SK-N-SH (cell line): ENCODE measurements around the gene HAGHL. TPM values are rescaled to one million over a fixed set of nuclear protein-coding genes. Genes with fewer than 3 reads are reported as not detected.

ENCODE experiments used
- CTCF ChIA-PET: fragments of 300-600, 350-600 bp; formaldehyde crosslinking; extraction: SDS; loops from one replicate; lab custom pipeline; 2021; lab: Yijun Ruan, JAX
- POLR2A ChIA-PET: fragments of 350-600 bp; sonication (Branson Sonifier 250); formaldehyde crosslinking; extraction: SDS; loops from one replicate; lab custom pipeline; 2020; ENCODE audit warnings: antibody characterized with exemption, inconsistent platforms; lab: Yijun Ruan, JAX
- DNase-seq: peaks from one replicate; pipeline ENCODE4 v3.0.0; 2012
- H2AFZ ChIP-seq: fragments of 200-600 bp; sonication (generic); 2 replicates; pipeline ENCODE4 v1.8.1; 2016; ENCODE audit warnings: antibody characterized with exemption, mild to moderate bottlenecking, low read depth
- H3F3A ChIP-seq: fragments of 200-600 bp; sonication (generic); replicated peaks from 2 replicates; pipeline ENCODE3; 2016; ENCODE audit warnings: antibody characterized with exemption, mild to moderate bottlenecking; ENCODE audit not compliant: insufficient read depth
- H3K27ac ChIP-seq, 2 experiments: fragments of 200-500 bp in 1 of 2; fragments of 200-600 bp in 1 of 2; sonication (Bioruptor generic) in 1 of 2; sonication (generic), shearing (Covaris generic) in 1 of 2; 2 replicates each; pipeline versions ENCODE4 v1.5.1 to v1.6.1; 2014 to 2016; ENCODE audit warnings: low read depth in 2 of 2, inconsistent platforms in 1 of 2, low read length in 1 of 2, mild to moderate bottlenecking in 1 of 2, mixed read lengths in 1 of 2
- H3K27me3 ChIP-seq: fragments of 200-600 bp; sonication (generic), shearing (Covaris generic); 2 replicates; pipeline ENCODE4 v1.6.1; 2016; ENCODE audit warnings: mixed run types; ENCODE audit not compliant: insufficient read depth
- H3K36me3 ChIP-seq, 2 experiments: fragments of 200-500 bp in 1 of 2; fragments of 200-600 bp in 1 of 2; sonication (Bioruptor generic) in 1 of 2; sonication (generic) in 1 of 2; replicated peaks in 1 of 2; 2 replicates each; pipeline versions ENCODE3 to v1.5.1; 2014 to 2016; ENCODE audit warnings: low read length in 1 of 2, mild to moderate bottlenecking in 1 of 2; ENCODE audit not compliant: insufficient read depth in 2 of 2, control insufficient read depth in 1 of 2
- H3K4me1 ChIP-seq, 2 experiments: fragments of 200-500 bp in 1 of 2; fragments of 200-600 bp in 1 of 2; sonication (Bioruptor generic) in 1 of 2; sonication (generic), shearing (Covaris generic) in 1 of 2; 2 replicates each; pipeline versions ENCODE4 v1.5.1 to v1.6.1; 2014 to 2016; ENCODE audit warnings: low read depth in 1 of 2, low read length in 1 of 2, mixed run types in 1 of 2; ENCODE audit not compliant: insufficient read depth in 2 of 2, control insufficient read depth in 1 of 2
- H3K4me2 ChIP-seq: fragments of 200-600 bp; sonication (generic), shearing (Covaris generic); 2 replicates; pipeline ENCODE4 v1.6.1; 2017; ENCODE audit warnings: mixed run types
- H3K4me3 ChIP-seq, 2 experiments: fragments of 200-500 bp in 1 of 2; fragments of 200-600 bp in 1 of 2; sonication (Bioruptor generic) in 1 of 2; sonication (generic), shearing (Covaris generic) in 1 of 2; 2 replicates each; pipeline versions ENCODE4 v1.5.1 to v1.8.1; 2014 to 2016; ENCODE audit warnings: low read depth in 2 of 2, inconsistent platforms in 1 of 2, low read length in 1 of 2, mild to moderate bottlenecking in 1 of 2, mixed read lengths in 1 of 2, moderate library complexity in 1 of 2
- H3K79me2 ChIP-seq: fragments of 200-600 bp; sonication (generic); 2 replicates; pipeline ENCODE4 v1.8.1; 2017; ENCODE audit warnings: mild to moderate bottlenecking; ENCODE audit not compliant: insufficient read depth
- H3K9ac ChIP-seq: fragments of 200-600 bp; sonication (generic); 2 replicates; pipeline ENCODE4 v1.6.1; 2017; ENCODE audit warnings: mixed run types
- H3K9me2 ChIP-seq: fragments of 200-600 bp; sonication (generic); 2 replicates; pipeline ENCODE4 v1.6.1; 2017; ENCODE audit warnings: mixed run types
- H3K9me3 ChIP-seq: fragments of 200-600 bp; sonication (generic); 2 replicates; pipeline ENCODE4 v1.6.1; 2017; ENCODE audit warnings: mixed run types, mild to moderate bottlenecking, moderate library complexity
- H4K20me1 ChIP-seq: fragments of 200-600 bp; sonication (generic); 2 replicates; pipeline ENCODE4 v1.6.1; 2017; ENCODE audit warnings: mild to moderate bottlenecking, mixed run types; ENCODE audit not compliant: insufficient read depth
- FOSL2 ChIP-seq: IDR thresholded peaks from 2 replicates; pipeline ENCODE4 v1.4.0; 2012; ENCODE audit warnings: low read depth, mild to moderate bottlenecking, moderate library complexity, borderline replicate concordance
- FOXJ3 ChIP-seq: sonication (generic); formaldehyde crosslinking; IDR thresholded peaks from 2 replicates; pipeline ENCODE4 v1.5.1; 2020; ENCODE audit warnings: mild to moderate bottlenecking, missing genetic modification reagents
- GABPA ChIP-seq: IDR thresholded peaks from 2 replicates; pipeline ENCODE4 v1.4.0; 2012; ENCODE audit warnings: low read depth, mild to moderate bottlenecking
- GATA2 ChIP-seq: sonication (generic); formaldehyde crosslinking; IDR thresholded peaks from 2 replicates; pipeline ENCODE4 v1.5.0; 2020; ENCODE audit warnings: mild to moderate bottlenecking, missing genetic modification reagents
- MAX ChIP-seq: IDR thresholded peaks from 2 replicates; pipeline ENCODE4 v1.4.0; 2012; ENCODE audit warnings: low read depth
- MEF2A ChIP-seq: IDR thresholded peaks from 2 replicates; pipeline ENCODE4 v1.4.0; 2012; ENCODE audit warnings: low read depth, borderline replicate concordance
- MXI1 ChIP-seq: IDR thresholded peaks from 2 replicates; pipeline ENCODE4 v1.6.1; 2012; ENCODE audit warnings: mild to moderate bottlenecking, low read depth, low read length, improper control_type of control experiment
- POLR2AphosphoS5 ChIP-seq: IDR thresholded peaks from 2 replicates; pipeline ENCODE4 v1.6.1; 2012; ENCODE audit warnings: low read depth, low read length
- RCOR1 ChIP-seq: fragments of 150-350 bp; IDR thresholded peaks from 2 replicates; pipeline ENCODE4 v1.6.1; 2017; ENCODE audit warnings: antibody characterized with exemption, low read length
- RFX5 ChIP-seq: IDR thresholded peaks from 2 replicates; pipeline ENCODE4 v1.6.1; 2012; ENCODE audit warnings: mild to moderate bottlenecking, improper control_type of control experiment, low read length
- RXRA ChIP-seq: IDR thresholded peaks from 2 replicates; pipeline ENCODE4 v1.4.0; 2012; ENCODE audit warnings: low read depth, mild to moderate bottlenecking, borderline replicate concordance
- TAF1 ChIP-seq: IDR thresholded peaks from 2 replicates; pipeline ENCODE4 v1.6.1; 2012; ENCODE audit warnings: low read depth, mild to moderate bottlenecking, low read length, moderate library complexity, borderline replicate concordance
- TCF12 ChIP-seq: IDR thresholded peaks from 2 replicates; pipeline ENCODE4 v1.4.0; 2012
- TEAD4 ChIP-seq: IDR thresholded peaks from 2 replicates; pipeline ENCODE4 v1.4.0; 2012; ENCODE audit warnings: mild to moderate bottlenecking, borderline replicate concordance; ENCODE audit not compliant: insufficient read depth
- YY1 ChIP-seq: IDR thresholded peaks from 2 replicates; pipeline ENCODE4 v1.4.0; 2012; ENCODE audit warnings: low read depth, mild to moderate bottlenecking
- WGBS: methylation state at CpG from one replicate; pipeline ENCODE4 v1.1.6; 2017; ENCODE audit warnings: low lambda C conversion rate; 5-methylcytosine and 5-hydroxymethylcytosine counted together
- polyA plus RNA-seq, 3 experiments: library from polyadenylated mRNA; depleted of rRNA; stranded (reverse); fragments of >200 nt; gene quantifications; 2 replicates each; pipeline ENCODE4 v1.2.3, GENCODE V29; 2012
- TF ChIP-seq, protein P1 (sequence below): IDR thresholded peaks from 2 replicates; pipeline ENCODE4; 2012
- TF ChIP-seq, protein P2 (sequence below): IDR thresholded peaks from 2 replicates; pipeline ENCODE4 v1.6.1; 2012; ENCODE audit warnings: mild to moderate bottlenecking, low read depth, low read length, moderate library complexity
- TF ChIP-seq, protein P3 (sequence below): IDR thresholded peaks from 2 replicates; pipeline ENCODE4 v1.4.0; 2012; ENCODE audit warnings: low read depth, borderline replicate concordance

The HAGHL gene
- polyA plus RNA-seq, 1 of the 3 experiments (the other 2 are of a cell fraction), result 65.5 TPM

DNA sequence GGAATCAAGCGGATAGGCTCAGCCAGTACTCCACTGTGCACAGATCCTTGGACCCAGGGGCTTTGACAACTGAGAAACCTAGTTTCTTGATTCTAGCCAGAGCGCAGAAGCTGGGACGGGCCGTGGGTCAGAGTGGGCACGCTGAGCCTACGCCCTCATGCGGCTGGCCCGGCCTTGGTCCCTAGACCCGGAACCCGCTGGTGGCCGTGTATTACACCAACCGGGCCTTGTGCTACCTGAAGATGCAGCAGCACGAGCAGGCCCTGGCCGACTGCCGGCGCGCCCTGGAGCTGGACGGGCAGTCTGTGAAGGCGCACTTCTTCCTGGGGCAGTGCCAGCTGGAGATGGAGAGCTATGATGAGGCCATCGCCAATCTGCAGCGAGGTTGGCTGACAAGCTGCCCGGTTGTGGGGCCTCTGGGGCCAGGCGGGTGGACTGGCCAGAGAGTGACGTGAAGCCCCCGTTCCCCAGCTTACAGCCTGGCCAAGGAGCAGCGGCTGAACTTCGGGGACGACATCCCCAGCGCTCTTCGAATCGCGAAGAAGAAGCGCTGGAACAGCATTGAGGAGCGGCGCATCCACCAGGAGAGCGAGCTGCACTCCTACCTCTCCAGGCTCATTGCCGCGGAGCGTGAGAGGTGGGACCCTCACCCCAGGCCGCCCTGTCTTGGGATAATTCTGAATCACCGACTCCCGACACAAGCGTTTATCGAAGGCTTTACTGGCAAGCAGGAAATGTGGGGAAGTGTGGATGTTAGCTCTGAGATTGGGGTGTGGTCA is 45.8 kb upstream of the HAGHL start:
- peaks cover 13 to 30% of the 10 kb centered on the region in 2 experiments for H3K36me3 ChIP-seq
- peaks cover 8 to 56% of the 10 kb centered on the region in 2 experiments; a peak in 2 of 4 replicates for H3K4me1 ChIP-seq
- ChIA-PET CTCF (interaction anchor here (0.8 to 3.8 kb wide), 8 partner anchors 8 to 92 kb away, joined by 3 to 20 read pairs (median 7); partner anchors contain the start of genes ANTKMT, METRN, RHOT2 and WDR24), POLR2A (interaction anchor here (0.9 to 2.2 kb wide), 6 partner anchors 8 to 39 kb away, joined by 3 to 12 read pairs (median 4); partner anchors contain the start of genes RHOT2, WDR24 and WDR90)
- H2AFZ ChIP-seq, result no peak overlapping the region
- H3K27ac ChIP-seq, result peak overlapping the region; percentile 86 to 98; a peak in 3 of 4 replicates
- no peaks in the 10 kb centered on the region for H3K27me3 ChIP-seq
- H4K20me1 ChIP-seq, result peaks cover 23% of the 10 kb centered on the region
- DNase-seq, result no peak
- H3K9ac ChIP-seq, result peak overlapping the region; percentile 80
- H3K79me2 ChIP-seq, result peaks cover 37% of the 10 kb centered on the region
- TF ChIP-seq TCF12, result no peak
- peak; percentile 22 for TF ChIP-seq POLR2AphosphoS5
- no peak for TF ChIP-seq MAX
- TF ChIP-seq, protein P1, sequence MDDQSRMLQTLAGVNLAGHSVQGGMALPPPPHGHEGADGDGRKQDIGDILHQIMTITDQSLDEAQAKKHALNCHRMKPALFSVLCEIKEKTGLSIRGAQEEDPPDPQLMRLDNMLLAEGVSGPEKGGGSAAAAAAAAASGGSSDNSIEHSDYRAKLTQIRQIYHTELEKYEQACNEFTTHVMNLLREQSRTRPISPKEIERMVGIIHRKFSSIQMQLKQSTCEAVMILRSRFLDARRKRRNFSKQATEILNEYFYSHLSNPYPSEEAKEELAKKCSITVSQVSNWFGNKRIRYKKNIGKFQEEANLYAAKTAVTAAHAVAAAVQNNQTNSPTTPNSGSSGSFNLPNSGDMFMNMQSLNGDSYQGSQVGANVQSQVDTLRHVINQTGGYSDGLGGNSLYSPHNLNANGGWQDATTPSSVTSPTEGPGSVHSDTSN, result no peak
- peak overlapping the region; percentile 90 for H3K4me2 ChIP-seq
- no peaks in the 10 kb centered on the region for H3K9me3 ChIP-seq
- H3F3A ChIP-seq, result peaks cover 10% of the 10 kb centered on the region
- peak overlapping the region; percentile 78 to 96 for H3K4me3 ChIP-seq
- WGBS, result 42% methylated on average over 42 of the region's 44 CpGs
- H3K9me2 ChIP-seq, result no peaks in the 10 kb centered on the region

DNA sequence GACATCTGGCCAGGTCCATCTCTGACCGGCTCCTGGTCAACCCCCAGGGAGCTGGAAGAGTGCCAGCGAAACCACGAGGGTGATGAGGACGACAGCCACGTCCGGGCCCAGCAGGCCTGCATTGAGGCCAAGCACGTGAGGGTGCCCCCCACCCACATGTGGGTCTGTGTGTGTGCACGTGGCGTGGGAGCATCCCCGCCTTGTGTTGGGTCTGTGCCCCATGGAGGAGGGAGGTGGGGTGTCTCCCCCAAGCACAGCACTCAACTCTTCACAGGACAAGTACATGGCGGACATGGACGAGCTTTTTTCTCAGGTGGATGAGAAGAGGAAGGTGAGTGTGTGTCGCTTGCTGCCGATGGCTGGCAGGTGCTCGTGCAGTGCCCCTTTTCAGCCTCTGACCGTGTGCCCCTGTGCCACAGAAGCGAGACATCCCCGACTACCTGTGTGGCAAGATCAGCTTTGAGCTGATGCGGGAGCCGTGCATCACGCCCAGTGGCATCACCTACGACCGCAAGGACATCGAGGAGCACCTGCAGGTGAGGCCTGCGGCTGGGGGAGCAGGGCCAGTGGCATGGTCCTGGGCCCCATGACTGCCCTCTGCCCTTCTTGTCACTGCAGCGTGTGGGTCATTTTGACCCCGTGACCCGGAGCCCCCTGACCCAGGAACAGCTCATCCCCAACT is 45.0 kb upstream of the HAGHL start:
- Histone ChIP-seq H3K9ac (peak overlapping the region; percentile 80; the same call in 1 of the 2 replicates), H3F3A (peaks cover 10% of the 10 kb centered on the region), H3K27ac (no peak overlapping the region; a peak in 1 of 4 replicates), H3K79me2 (peaks cover 37% of the 10 kb centered on the region), H3K27me3 (no peaks in the 10 kb centered on the region), H3K4me2 (peak overlapping the region; percentile 90), H3K36me3 (peaks cover 13 to 35% of the 10 kb centered on the region in 2 experiments), H4K20me1 (peaks cover 23% of the 10 kb centered on the region), H3K9me3 (no peaks in the 10 kb centered on the region), H3K9me2 (no peaks in the 10 kb centered on the region), H3K4me3 (peak overlapping the region; percentile 78 to 96), H2AFZ (no peak overlapping the region), H3K4me1 (peaks cover 8 to 56% of the 10 kb centered on the region in 2 experiments; a peak in 2 of 4 replicates)
- ChIA-PET POLR2A (interaction anchor here (1.0 to 2.2 kb wide), 3 partner anchors 8 to 15 kb away, joined by 3 to 12 read pairs (median 4); partner anchors contain the start of genes RHOT2 and WDR24), CTCF (interaction anchor here (0.6 to 3.8 kb wide), 8 partner anchors 8 to 59 kb away, joined by 3 to 20 read pairs (median 7); partner anchors contain the start of genes CIAO3, METRN, RHOT2 and WDR24)
- DNase-seq, result no peak
- WGBS, result 53% methylated on average over 9 of the region's 28 CpGs
- TF ChIP-seq, protein P2, sequence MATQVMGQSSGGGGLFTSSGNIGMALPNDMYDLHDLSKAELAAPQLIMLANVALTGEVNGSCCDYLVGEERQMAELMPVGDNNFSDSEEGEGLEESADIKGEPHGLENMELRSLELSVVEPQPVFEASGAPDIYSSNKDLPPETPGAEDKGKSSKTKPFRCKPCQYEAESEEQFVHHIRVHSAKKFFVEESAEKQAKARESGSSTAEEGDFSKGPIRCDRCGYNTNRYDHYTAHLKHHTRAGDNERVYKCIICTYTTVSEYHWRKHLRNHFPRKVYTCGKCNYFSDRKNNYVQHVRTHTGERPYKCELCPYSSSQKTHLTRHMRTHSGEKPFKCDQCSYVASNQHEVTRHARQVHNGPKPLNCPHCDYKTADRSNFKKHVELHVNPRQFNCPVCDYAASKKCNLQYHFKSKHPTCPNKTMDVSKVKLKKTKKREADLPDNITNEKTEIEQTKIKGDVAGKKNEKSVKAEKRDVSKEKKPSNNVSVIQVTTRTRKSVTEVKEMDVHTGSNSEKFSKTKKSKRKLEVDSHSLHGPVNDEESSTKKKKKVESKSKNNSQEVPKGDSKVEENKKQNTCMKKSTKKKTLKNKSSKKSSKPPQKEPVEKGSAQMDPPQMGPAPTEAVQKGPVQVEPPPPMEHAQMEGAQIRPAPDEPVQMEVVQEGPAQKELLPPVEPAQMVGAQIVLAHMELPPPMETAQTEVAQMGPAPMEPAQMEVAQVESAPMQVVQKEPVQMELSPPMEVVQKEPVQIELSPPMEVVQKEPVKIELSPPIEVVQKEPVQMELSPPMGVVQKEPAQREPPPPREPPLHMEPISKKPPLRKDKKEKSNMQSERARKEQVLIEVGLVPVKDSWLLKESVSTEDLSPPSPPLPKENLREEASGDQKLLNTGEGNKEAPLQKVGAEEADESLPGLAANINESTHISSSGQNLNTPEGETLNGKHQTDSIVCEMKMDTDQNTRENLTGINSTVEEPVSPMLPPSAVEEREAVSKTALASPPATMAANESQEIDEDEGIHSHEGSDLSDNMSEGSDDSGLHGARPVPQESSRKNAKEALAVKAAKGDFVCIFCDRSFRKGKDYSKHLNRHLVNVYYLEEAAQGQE, result no peak
- no peak for TF ChIP-seq FOSL2
- no peak for TF ChIP-seq RXRA
- TF ChIP-seq RFX5, result no peak
- no peak for TF ChIP-seq TEAD4
- TF ChIP-seq TAF1, result no peak
- TF ChIP-seq MEF2A, result no peak
- TF ChIP-seq, protein P3, sequence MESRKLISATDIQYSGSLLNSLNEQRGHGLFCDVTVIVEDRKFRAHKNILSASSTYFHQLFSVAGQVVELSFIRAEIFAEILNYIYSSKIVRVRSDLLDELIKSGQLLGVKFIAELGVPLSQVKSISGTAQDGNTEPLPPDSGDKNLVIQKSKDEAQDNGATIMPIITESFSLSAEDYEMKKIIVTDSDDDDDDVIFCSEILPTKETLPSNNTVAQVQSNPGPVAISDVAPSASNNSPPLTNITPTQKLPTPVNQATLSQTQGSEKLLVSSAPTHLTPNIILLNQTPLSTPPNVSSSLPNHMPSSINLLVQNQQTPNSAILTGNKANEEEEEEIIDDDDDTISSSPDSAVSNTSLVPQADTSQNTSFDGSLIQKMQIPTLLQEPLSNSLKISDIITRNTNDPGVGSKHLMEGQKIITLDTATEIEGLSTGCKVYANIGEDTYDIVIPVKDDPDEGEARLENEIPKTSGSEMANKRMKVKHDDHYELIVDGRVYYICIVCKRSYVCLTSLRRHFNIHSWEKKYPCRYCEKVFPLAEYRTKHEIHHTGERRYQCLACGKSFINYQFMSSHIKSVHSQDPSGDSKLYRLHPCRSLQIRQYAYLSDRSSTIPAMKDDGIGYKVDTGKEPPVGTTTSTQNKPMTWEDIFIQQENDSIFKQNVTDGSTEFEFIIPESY, result 0 out of 2 replicates have a peak, but pooled peaks have one; percentile 19
- no peak for TF ChIP-seq GABPA
- TF ChIP-seq FOXJ3 (CRISPR knock-in tag), result no peak
- TF ChIP-seq RCOR1, result no peak
- 0 out of 2 replicates have a peak, but pooled peaks have one; percentile 10 for TF ChIP-seq TCF12
- no peak for TF ChIP-seq GATA2 (CRISPR knock-in tag)
- no peak for TF ChIP-seq YY1
- TF ChIP-seq MXI1, result no peak
